Stimulated activated CD4-positive, alpha-beta T cell treated with anti-CD3 and anti-CD28 coated beads, Interleukin-2, amount 100 ng/mL, for 48 hours (primary cell): ENCODE data around the gene ZBTB20.
"Not testable (repeated sequence)": the region's sequence is repeated elsewhere in the genome, so short reads cannot be mapped to it uniquely, and the experiment has no call there.

ENCODE experiments used
- DNase-seq, 2 donors: peaks; one replicate each; pipeline ENCODE4 v3.0.0-alpha.2; 2020

The ZBTB20 gene

DNA sequence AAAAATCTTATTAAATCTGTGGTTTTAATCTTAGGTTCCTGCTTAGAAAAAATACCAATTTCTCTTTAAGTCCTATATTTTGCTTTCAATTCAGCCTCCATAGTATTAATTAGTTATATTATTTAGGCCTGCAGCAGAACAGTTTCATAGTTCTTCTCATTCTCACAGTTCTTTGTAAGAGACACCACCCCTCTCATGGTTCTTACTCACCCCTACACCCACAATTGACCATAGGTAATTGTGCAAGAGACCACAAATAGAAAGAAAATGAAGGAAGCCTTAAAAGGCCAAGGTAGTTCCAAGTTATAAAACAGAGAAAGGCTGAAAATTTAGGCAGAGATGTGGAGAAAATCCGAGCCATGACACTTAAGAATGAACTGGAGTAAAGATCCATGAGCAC, 438.0 kb downstream of the ZBTB20 start:
- no peak for DNase-seq

DNA sequence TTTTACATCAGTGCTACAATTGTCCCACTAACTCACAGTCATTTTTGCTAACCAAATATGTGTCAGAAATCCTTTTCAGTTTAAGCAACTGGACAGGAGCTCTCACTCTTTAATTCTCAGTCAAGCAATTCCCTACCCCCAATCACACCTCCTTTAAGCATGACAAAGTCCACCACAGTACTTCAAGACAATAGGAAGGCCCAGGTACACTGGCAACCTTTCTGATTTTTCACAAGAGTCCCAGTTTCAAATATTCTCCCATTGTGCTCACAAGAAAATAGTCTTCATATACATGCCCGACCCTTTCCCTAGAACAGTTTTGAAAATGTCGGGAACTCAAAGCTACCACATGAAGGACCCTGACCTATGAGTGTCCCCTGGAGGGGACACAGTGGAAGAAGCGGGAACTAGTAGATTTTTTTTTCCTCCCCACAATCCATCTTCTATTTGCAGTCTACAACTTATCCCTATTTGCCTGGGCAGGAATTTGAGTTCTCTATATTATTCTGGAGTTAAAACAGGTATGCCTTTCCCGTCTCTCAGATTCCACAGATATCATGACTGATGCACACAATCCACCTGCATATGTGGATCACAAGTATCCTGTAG, 439.7 kb downstream of the ZBTB20 start:
- DNase-seq, result no peak

DNA sequence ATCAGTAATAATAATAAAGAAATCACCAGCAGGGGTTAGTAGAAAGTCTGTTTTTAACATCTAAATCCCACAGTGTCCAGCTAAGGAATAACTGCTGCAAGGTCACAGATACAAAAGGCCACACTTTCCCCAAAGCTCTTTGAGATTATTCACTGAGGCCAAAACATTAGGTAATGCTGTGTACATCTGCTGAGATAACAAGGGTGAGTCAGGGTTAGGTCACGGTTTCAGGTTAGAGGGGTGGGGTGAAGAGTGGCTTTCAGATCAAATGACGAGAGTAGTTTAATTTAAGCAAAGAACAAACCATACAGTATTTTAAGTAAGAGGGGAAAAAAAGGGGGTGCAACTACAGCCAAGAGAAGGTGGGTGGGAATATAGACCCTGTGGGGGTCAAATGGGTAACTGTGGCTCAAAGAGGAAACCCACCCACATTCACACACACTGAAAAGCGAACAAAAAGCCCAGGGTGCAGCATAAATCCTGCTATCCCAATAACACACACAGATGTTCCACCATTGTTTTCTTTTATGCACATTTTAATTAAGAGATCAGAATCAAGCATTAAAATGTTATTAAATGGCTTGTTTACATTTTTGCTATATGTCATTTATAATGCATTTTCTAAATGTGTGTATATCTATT, 440.4 kb downstream of the ZBTB20 start:
- DNase-seq, result peak; percentile 11 to 12

DNA sequence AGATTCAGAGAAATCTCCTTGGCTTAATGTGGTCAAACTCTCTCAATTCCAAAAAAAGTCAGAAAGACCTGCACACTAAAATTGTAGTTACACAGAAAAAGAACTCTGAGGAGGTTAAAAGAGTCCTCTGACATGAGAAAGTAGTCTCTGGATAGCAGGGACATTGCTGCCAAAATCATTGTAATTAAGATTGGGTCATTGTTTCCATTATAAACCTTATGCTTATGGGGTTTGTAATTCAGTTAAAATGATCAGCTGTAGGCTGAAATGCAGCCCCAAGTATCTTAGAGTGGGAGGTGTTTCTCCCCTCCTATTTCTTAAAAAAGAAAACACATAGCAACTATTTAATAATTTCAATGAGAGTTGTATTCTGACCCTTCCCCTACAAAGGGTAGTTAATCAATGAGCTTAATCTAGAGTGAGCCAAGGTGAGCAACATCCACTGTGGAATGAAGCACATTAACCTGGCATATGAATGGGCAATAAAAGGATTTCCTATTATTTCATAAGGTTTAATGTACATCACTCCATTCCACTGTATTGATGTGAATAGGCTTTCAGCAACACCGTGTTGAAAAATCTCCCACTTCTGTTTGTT, 446.4 kb downstream of the ZBTB20 start:
- DNase-seq, result no peak

DNA sequence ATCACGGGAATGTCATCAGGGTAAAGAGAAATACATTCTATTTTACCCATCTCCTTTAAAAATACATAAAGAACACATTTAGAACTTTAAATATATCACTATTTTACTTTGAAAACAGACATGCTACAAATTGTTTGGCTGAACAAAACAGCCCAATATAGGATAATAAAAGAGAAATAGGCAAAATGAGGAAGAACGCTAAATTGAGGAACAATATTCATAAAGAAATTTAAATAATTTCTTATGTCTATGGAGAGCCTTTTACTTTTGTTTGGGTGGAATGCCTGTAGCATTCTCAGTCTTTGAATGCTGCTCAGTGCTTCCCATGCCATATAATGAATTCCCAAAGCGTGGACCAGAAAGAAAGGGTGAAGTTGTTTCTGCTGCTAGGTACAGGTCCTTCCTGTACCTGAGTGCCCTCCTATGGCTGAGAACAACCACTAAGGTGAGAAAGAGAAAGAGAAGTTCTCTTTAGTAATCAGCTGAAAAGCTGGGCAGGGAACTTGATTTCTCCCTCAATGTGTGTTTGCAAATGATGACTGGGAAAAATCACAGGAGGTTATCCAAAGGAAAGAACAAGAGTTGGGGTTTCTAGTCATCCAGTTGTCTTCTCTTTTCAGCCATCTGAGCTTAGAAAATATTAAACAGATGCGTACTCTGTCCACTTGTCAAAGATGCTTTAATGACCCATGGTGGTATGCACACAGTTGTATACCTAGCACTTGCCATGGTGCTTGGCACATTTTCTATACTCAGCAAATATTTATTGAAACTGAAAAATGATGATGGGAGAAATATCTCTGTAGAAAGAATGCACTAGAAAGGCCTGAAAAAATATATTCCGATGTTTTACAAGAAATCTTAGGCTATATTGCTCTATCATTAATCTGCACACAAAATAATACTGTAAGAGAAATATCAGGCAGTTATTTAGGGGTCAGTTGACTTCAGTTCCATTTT, 448.7 kb downstream of the ZBTB20 start:
- DNase-seq, result no peak

DNA sequence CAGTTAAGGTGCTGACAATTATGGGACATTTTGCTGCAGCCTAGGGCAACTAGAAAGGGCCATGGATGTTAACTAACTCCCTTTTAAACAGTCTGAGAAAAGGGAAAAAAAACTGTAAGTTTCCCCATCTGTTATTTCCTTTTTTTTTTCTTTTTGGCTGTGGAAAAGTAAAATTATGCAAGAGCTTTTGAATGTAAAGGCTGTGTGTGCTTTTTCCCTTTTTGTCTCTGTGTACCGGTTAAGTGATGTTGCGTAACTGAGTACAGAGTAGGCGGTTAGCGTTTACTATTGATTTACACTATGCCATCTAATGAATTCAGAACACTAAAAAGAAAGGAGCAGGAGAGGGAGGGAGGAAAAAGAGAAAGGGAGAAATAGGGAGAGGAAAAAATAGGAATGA, 449.7 kb downstream of the ZBTB20 start:
- no peak for DNase-seq

DNA sequence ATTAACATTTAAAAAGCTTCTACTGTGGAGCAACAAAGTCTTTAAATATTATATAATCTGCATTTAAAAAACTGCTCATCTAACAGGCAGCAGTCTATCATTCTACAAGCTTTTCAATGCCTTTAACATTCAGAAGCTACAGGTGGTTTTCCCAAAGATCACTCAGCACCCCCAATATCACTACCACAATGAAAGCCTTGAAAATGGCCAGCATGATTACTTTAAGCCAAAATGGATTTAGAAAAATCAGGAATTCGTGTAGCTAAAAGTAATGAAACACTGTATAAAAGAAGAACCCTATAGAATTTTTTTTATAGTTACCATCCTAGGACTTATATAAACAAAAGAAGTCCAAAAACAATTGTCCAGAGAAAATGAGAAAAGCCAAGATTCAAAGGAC, 452.8 kb downstream of the ZBTB20 start:
- no peak for DNase-seq

DNA sequence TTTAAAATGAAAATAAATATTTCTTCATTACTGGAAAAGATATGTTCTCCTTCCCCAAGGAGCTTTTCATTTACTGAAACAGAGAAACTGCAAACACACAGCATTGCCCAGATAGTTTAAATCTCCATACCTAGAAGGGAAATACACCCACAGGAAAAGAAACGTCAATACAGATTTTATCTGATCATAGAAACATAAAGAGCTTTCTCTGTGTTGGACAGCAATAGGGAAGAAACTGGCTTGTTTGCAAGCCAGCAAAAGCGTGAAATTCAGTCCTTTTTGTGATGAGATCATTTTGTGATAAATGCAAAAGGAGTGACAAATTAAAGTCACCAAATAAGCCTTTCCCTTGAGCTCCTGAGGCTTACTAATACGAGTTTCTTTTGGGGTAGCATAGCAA, 455.2 kb downstream of the ZBTB20 start:
- DNase-seq, result no peak

DNA sequence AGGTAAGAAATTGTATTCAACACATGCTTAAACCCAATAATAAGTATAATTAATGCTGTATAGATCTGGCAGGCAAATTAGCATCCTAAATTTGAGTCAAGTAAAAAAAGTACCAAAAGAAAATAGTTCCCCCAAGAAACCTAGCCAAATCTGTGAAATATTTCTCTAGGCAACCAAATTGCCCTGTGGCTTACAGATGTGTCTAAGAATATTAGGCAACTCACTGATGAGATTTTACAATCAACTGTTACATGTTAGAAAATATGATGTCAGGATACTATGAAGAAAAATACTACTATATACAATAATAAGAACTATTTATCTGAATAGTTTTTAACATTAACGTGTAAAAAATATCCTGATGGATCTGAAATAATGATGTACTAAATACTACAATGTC, 456.2 kb downstream of the ZBTB20 start:
- no peak for DNase-seq

DNA sequence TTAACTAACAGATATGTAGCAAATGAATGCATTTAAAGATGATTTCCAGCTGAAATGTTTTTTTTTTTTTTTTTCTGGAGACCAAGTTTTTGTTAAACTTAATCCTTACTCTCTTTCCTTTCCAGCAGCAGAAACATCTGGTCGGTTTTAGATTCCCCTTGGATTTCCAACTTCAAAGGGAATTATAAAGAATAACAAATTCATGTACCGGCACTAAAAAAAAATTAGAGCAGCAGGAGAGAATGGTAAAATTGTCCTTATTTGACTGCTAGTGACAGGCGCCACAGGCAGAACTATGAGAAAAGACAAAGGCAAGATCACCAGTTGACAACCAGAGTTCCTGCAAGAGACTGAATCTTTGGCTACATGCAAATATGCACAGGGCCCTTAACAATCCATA, 459.9 kb downstream of the ZBTB20 start:
- no peak for DNase-seq

DNA sequence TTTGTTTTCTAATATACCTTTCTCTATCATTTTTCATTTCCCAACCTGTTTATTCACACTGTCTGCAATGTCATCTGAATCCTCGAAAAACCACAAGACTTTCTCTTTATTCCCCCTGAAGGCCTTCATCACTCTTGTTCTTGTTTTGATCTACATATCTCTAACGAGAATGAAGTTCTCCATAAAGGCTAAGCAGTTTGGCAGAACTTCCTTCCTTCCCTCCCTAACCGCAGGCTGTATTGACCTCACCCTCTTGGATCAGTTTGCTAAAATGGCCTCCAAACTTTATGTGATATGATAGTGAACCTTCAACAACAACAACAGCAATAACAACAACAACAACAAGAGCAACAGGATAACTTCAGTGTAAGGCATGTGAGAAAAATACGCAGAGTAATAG, 460.5 kb downstream of the ZBTB20 start:
- DNase-seq, result no peak

DNA sequence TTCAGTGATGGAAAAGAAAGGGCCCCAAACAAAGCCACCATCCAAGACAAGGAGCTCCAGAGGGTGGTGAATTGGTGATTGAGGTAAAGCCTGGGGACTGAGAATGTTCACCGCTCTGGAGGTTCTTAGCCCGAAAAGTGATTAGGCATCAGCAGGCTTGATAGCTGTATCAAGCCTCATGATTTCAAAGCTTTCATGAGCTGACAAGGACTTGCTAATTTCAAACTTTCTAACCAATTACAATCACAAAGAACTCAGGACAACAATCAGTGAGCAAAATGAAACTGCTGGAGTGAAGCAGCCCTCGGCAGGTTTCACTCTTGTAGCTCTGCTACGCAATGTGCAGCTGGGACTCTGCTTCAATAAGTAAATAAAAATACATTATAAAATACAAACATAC, 461.9 kb downstream of the ZBTB20 start:
- no peak for DNase-seq

DNA sequence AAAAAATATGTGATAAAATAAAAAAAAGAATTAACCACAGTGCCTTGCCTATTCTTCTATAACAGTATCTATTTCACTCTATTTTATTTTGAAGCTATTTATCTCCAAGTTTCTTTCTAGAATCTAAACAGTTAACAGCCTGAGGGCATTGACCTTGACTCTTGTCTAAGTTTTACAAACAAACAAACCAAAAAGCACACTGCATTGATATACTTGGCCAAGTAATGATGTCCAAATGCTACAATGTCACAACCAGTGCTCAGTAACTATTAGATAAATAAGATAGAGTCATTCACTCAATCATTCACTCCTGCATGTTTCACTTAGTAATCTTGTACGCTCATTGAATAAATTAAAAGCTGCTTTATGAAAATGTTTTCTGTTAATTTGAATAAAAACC, 466.8 kb downstream of the ZBTB20 start:
- DNase-seq, result no peak

DNA sequence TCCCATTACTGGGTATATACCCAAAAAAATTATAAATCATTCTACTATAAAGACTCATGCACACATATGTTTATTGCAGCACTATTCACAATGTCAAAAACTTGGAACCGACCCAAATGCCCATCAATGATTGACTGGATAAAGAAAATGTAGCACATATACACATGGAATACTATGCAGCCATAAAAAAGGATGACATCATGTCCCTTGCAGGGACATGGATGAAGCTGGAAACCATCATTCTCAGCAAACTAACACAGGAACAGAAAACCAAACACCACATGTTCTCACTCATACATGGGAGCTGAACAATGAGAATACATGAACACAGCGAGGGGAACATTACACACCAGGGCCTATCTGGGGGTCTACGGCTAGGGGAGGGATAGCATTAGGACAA, 467.3 kb downstream of the ZBTB20 start:
- DNase-seq, result not testable (repeated sequence)

DNA sequence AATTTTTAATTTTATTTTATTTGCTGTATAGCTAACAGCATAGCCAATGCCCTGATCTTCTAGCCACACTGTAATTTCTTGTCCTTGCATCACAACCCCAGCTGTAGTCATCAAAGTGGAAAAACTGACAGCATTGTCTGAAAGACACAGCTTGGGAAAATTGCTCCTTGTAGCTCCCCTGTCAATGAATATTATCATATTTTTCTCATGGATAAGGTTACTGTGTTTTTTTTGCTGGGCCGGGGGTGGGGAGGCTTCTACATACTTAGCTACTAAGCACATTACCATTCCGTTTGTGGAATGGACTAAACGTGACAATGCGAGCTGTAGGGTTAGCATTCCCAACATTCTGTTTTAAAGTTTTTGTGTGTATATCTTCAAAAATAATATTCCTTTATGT, 472.0 kb downstream of the ZBTB20 start:
- DNase-seq, result no peak

DNA sequence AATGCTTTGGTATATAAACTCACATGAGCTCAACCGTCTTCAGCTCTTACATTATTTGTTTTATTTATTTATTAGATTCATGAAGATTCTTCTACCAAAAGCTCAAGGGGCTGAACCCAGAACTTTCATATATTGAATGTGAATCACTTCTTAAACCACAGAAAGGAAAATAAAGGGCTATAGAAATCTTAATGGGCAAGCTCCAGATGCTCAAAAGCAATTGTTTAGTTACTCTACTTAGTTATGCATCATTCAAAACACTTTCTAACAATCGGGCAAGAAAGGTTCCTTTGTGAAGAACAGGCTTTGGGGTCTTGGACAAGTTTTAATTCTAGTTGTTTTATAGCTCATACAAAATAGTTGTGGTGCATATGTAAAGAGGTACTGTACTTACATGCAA, 473.1 kb downstream of the ZBTB20 start:
- no peak for DNase-seq

DNA sequence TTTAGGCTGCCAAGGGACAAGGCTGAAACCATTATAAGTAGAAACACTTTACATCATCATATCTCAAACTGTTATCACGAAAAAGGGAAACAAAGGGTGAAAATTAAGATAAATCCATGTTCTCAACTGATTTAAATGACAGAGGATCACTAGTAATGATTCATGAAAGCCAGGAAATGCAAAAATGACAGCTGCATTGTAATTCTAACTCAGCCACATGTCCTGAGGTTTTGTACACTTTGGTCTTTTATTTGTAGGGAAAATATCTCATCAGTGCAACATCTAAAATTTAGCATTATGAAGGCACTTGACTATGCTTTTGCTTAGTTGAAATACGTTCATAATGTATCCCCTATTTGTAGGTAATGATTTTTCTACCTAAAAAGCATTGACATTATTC, 473.6 kb downstream of the ZBTB20 start:
- DNase-seq, result no peak

DNA sequence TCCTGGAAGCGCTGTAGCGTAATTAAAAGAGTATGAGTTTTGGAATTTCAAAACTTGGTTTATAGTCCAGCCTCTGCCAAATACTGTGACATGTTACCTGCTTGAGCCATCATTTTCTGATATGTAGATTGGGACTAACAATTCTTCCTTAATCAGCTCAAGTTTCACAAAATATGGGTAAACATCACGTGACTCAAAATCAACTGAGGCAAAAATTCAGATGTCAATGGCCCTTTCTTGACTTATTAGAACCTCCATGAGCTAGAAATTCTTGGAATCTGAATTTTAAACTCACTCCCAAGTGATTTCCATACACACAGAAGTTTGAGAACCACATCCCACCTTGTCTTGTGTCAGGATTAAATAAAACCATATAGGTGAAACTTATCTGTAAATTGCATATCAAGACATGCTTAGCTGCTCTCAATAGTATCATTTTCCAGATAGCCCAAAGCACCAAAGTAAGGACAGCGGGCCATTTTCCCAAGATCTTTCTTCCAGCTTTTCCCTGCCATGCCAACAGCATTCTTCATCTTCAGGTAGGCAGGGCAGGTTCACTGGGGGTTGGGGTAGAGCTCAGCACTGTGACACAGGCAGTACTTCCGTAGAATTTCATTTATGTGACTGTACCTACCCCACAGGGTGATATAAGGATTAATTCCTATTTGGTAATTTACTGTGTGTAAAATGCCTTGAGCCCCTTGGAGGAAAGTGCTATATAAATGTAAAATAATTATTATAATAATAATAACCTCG, 474.2 kb downstream of the ZBTB20 start:
- no peak for DNase-seq

DNA sequence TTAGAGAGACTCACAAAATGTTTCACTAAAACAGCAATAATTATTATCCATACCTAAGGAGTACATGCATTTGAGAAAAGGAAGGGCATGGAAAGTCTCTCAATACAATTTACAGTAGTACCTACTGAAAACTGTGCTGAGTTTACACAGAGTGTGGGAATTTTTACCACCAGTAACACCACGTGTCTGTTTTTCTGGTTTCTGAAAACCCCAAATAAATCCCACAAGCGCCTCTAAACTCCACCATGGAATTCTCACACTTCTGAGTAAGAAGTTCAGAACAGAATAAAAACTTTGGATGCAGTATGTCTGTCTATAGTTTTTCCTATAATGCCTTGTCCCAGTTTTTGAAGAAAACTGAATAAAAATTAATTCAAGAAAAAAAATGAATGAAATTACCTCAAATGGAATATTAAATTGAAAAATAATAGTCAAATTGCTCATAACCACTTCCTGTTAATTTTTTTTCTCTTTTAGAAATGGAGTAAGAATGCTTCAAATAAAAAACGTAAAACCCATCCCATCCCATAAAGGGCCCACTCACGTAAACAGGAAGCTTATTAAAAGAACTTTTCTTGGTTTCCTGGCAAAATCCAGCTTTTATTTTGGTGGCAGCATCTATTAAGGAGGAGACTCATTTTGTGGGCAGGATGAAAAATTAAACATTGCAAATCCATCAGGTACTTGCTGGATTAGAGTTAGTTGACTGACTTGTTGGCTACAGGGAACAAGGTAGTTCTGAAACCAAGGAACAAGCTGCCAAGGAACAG, 475.2 kb downstream of the ZBTB20 start:
- no peak for DNase-seq

DNA sequence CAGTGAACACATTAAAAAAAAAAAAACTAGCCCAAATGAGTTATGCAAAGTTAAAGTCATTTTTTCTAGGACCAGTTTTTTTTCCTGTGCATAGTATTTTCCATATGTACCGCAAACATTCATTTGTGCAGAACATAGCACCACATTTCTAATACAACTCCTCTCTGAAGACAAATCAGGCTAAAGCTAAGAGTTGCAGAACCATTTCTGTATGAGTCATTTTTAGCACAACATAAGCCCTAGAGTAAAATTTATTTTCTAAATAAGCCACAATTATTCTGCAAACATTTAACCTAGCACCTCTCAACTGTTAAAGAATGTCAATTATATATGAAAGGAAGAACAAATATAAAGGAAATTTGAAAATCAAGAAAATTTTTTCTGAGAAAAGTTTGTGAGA, 477.5 kb downstream of the ZBTB20 start:
- DNase-seq, result no peak

DNA sequence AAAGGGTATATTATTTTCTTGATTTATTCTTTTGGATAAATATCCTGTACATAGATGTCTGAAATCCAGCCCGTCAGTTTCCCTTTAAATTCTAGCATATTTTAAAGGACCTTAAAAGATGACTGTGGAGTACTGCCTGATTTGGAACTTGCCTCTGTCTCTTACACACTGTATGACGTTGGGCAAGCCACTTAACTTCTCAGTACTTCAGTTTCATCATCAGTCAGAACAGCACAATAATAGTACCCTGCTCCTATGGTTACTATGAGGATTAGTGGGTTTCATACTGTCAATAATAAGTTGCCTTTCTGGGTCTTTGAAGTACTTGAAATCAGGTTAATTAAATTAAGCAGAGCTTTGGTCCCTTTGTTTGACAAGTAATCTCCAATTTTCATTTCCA, 479.0 kb downstream of the ZBTB20 start:
- no peak for DNase-seq

DNA sequence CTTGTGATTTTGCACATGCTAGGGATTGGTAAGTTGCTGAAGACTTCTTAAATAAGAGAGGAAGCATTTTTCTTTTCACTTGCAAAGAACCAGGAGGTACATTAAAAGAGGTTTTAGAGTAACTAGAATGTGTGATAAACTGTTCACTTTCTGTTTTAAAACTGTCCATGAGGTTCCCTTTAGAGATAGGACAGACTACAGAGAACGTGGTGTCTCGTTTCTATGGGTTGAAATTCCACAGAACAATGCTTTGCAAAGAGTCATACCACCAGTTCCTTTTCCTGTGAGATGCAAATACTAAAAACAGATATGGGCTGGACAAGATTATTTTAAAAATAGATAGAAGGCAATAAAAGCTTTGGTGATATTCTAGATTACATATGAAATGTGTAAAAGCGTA, 480.5 kb downstream of the ZBTB20 start:
- DNase-seq, result no peak
